ENCODE data around the gene FBLN1.

DNA sequence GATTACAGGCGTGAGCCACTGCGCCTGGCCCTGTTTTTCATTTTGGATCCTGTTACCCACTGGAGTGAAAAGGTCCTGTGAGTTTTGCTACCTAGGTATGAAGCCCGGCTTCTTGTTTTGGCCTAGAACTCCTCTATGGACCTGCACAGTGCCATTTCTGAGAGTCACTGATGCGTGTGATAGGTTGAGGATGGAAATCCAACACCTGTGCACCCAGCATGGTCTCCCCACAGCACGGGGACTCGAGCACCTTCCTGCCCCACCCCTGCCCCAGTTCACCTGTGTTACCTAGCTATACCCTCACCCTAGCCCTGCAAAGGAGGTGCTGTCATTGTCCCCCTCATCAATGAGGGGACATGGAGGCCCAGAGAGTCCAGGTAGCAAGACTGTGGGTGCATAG lies 5.1 kb downstream of the FBLN1 start:
- no peak for TF ChIP-seq CEBPB (IDR thresholded peaks at IDR 0.05; ENCODE audit: low read depth, low read length)
- TF ChIP-seq, protein P1, sequence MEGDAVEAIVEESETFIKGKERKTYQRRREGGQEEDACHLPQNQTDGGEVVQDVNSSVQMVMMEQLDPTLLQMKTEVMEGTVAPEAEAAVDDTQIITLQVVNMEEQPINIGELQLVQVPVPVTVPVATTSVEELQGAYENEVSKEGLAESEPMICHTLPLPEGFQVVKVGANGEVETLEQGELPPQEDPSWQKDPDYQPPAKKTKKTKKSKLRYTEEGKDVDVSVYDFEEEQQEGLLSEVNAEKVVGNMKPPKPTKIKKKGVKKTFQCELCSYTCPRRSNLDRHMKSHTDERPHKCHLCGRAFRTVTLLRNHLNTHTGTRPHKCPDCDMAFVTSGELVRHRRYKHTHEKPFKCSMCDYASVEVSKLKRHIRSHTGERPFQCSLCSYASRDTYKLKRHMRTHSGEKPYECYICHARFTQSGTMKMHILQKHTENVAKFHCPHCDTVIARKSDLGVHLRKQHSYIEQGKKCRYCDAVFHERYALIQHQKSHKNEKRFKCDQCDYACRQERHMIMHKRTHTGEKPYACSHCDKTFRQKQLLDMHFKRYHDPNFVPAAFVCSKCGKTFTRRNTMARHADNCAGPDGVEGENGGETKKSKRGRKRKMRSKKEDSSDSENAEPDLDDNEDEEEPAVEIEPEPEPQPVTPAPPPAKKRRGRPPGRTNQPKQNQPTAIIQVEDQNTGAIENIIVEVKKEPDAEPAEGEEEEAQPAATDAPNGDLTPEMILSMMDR (IDR thresholded peaks at IDR 0.05; ENCODE audit: control extremely low read depth in 1 of 3, insufficient read depth in 1 of 3, low read depth in 1 of 3, low read length in 3 of 3), result no peak
- TF ChIP-seq SP1 (IDR thresholded peaks at IDR 0.05; ENCODE audit: low read depth, low read length), result no peak
- no peak for TF ChIP-seq EZH2 (IDR thresholded peaks at IDR 0.05; ENCODE audit: low read depth, low read length, severe bottlenecking)

Data from H1 (cell line).